ENCODE measurements around the gene MYOF. TPM values are rescaled to one million over a fixed set of nuclear protein-coding genes. Genes with fewer than 3 reads are reported as not detected.
"Not testable (repeated sequence)": the region's sequence is repeated elsewhere in the genome, so short reads cannot be mapped to it uniquely, and the experiment has no call there.

The MYOF gene
- polyA plus RNA-seq, 3 donors = 9.7 to 29.1 (median 14.5) TPM

- Histone ChIP-seq H3K79me2 (ENCODE audit: insufficient read depth, low read length) (peaks cover 6% of the 10 kb centered on the region), H3K9ac (ENCODE audit: insufficient read depth, low read length, poor library complexity, severe bottlenecking) (peak overlapping the region; percentile 17), H3K36me3 (replicated peaks in 1 of 2; ENCODE audit: control insufficient read depth in 1 of 2, insufficient read depth in 2 of 2, low read length in 2 of 2) (peaks cover 39 to 65% of the 10 kb centered on the region in 2 donors), H3K27me3 (ENCODE audit: control insufficient read depth in 2 of 2, insufficient read depth in 2 of 2, low read length in 2 of 2) (no peaks in the 10 kb centered on the region), H3K4me3 (replicated peaks in 1 of 3; ENCODE audit: low read depth in 2 of 3, low read length in 3 of 3) (peak overlapping the region; percentile 3 to 58 (median 46)), H2AFZ (ENCODE audit: insufficient read depth, low read depth, low read length, poor library complexity, severe bottlenecking) (peak overlapping the region; percentile 72), H3K27ac (ENCODE audit: low read depth in 1 of 2, low read length in 2 of 2) (peak overlapping the region; percentile 71 to 89), H4K20me1 (ENCODE audit: insufficient read depth, low read length) (no peaks in the 10 kb centered on the region), H3K9me3 (replicated peaks in 1 of 2; ENCODE audit: control insufficient read depth in 1 of 2, insufficient read depth in 1 of 2, low read length in 2 of 2) (no peaks in the 10 kb centered on the region), H3K4me2 (replicated peaks; ENCODE audit: extremely low read depth, low read length, poor library complexity, severe bottlenecking) (peak overlapping the region; percentile 54), H3K4me1 (ENCODE audit: control insufficient read depth in 1 of 2, insufficient read depth in 2 of 2, low read length in 2 of 2) (peaks cover 26 to 34% of the 10 kb centered on the region in 2 donors)
- intact Hi-C loops (cut with micrococcal nuclease) = no loop called here
- Mint-ChIP-seq H3K9me3 (no peaks in the 10 kb centered on the region), H3K27me3 (ENCODE audit: low read depth in 3 of 3) (peaks cover 0 to 6% (median 0%) of the 10 kb centered on the region in 3 donors), H3K36me3 (peaks cover 50 to 62% of the 10 kb centered on the region in 2 donors), H3K4me1 (peaks cover 34% of the 10 kb centered on the region), H3K27ac (peak overlapping the region; percentile 79 to 92 (median 86)), H3K4me3 (peak overlapping the region; percentile 69 to 81)
- TF ChIP-seq CTCF (IDR thresholded peaks at IDR 0.05) = no peak
- 35% methylated on average over 7 of the region's 22 CpGs for WGBS (ENCODE audit: insufficient coverage)
- peak; percentile 65 to 71 (median 71) for DNase-seq
Measured at GRCh38 chr10:93363891-93364648, 118.1 kb downstream of the MYOF start.

GRCh38 chr10:93358398-93358797, 123.7 kb downstream of the MYOF start:
- H3K27ac ChIP-seq (ENCODE audit: low read depth in 1 of 2, low read length in 2 of 2); H3K4me1 ChIP-seq (ENCODE audit: control insufficient read depth in 1 of 2, insufficient read depth in 2 of 2, low read length in 2 of 2); H3K27me3 Mint-ChIP-seq (ENCODE audit: low read depth in 3 of 3); H3K27me3 ChIP-seq (ENCODE audit: control insufficient read depth in 2 of 2, insufficient read depth in 2 of 2, low read length in 2 of 2); H3K9ac ChIP-seq (ENCODE audit: insufficient read depth, low read length, poor library complexity, severe bottlenecking); DNase-seq; H2AFZ ChIP-seq (ENCODE audit: insufficient read depth, low read depth, low read length, poor library complexity, severe bottlenecking); H3K4me3 ChIP-seq (replicated peaks in 1 of 3; ENCODE audit: low read depth in 2 of 3, low read length in 3 of 3); H3K4me2 ChIP-seq (replicated peaks; ENCODE audit: extremely low read depth, low read length, poor library complexity, severe bottlenecking); H4K20me1 ChIP-seq (ENCODE audit: insufficient read depth, low read length); H3K4me3 Mint-ChIP-seq; H3K9me3 Mint-ChIP-seq; H3K9me3 ChIP-seq (replicated peaks in 1 of 2; ENCODE audit: control insufficient read depth in 1 of 2, insufficient read depth in 1 of 2, low read length in 2 of 2); H3K4me1 Mint-ChIP-seq; H3K79me2 ChIP-seq (ENCODE audit: insufficient read depth, low read length): not testable (repeated sequence)
- H3K36me3 ChIP-seq (replicated peaks in 1 of 2; ENCODE audit: control insufficient read depth in 1 of 2, insufficient read depth in 2 of 2, low read length in 2 of 2) = peaks cover 66 to 83% of the 10 kb centered on the region in 2 donors
- Mint-ChIP-seq H3K27ac (peak overlapping the region in 3 of 7 donors; percentile 36 to 70 (median 50)), H3K36me3 (peaks cover 74 to 87% of the 10 kb centered on the region in 2 donors)
- no CpG with 5 or more reads among the region's 4 CpGs for WGBS (ENCODE audit: insufficient coverage)
- intact Hi-C loops (cut with micrococcal nuclease) = loop anchor here (10.0 kb wide), 1 partner anchor 244 kb away; no protein-coding TSS in a partner anchor
